Upper lobe of right lung (tissue), 1 donor: ENCODE data around the gene GINS2. TPM values are rescaled to one million over a fixed set of nuclear protein-coding genes. Genes with fewer than 3 reads are reported as not detected.

Experiments used
- ATAC-seq: fragments of 200-7000 bp; cut with Tn5 transposase; one replicate; pipeline ENCODE4 v1.9.1; 2020; ENCODE audit warnings: mild to moderate bottlenecking, moderate library complexity
- DNase-seq: peaks from one replicate; pipeline ENCODE4 v3.0.0-alpha.2; 2020
- H3K27ac ChIP-seq: fragments of 200-600 bp; one replicate; pipeline ENCODE4 v1.8.0; 2022
- H3K27me3 ChIP-seq: fragments of 200-600 bp; one replicate; pipeline ENCODE4 v1.8.0; 2022; ENCODE audit warnings: mild to moderate bottlenecking
- H3K36me3 ChIP-seq: fragments of 200-600 bp; one replicate; pipeline ENCODE4 v1.8.0; 2022
- H3K4me1 ChIP-seq: fragments of 200-600 bp; one replicate; pipeline ENCODE4 v1.8.0; 2022
- H3K4me3 ChIP-seq: fragments of 200-600 bp; one replicate; pipeline ENCODE4 v1.8.0; 2022; ENCODE audit warnings: mild to moderate bottlenecking
- H3K9me3 ChIP-seq: fragments of 200-600 bp; one replicate; pipeline ENCODE4 v1.8.0; 2022
- CTCF ChIP-seq: fragments of 200-600 bp; IDR thresholded peaks from one replicate; pipeline ENCODE4 v1.8.0; 2022; ENCODE audit warnings: antibody characterized with exemption
- intact Hi-C: fragments of 100-400 bp; cut with DNase I; formaldehyde crosslinking; loops from one replicate; pipeline ENCODE4 v1.11.0; 2022
- total RNA-seq: library from RNA; stranded (reverse); fragmentation: NEBNext Ultra II Directional; extraction: Animal tissue kit (Norgen Biotek cat#: 25700); gene quantifications from one replicate; pipeline ENCODE4 v1.2.1, GENCODE V29; 2021
- donor health status: DM: no; HTN: yes; CAD: no; lungs with severe emphysema.

GINS2 gene
- total RNA-seq, 1 donor from 2014 or later, result 0.46 TPM

GRCh38 chr16:85716022-85716679 lies 27.4 kb upstream of the GINS2 start:
- intact Hi-C loops, result no loop called here
- Histone ChIP-seq H3K27ac (no peak overlapping the region), H3K9me3 (no peaks in the 10 kb centered on the region), H3K36me3 (no peaks in the 10 kb centered on the region), H3K4me3 (no peak overlapping the region), H3K27me3 (no peaks in the 10 kb centered on the region), H3K4me1 (peaks cover 3% of the 10 kb centered on the region)
- no peak for TF ChIP-seq CTCF
- ATAC-seq (no peak), DNase-seq (no peak)

GRCh38 chr16:85715169-85716021 lies 26.6 kb upstream of the GINS2 start:
- DNase-seq (no peak), ATAC-seq (no peak)
- H3K4me1 ChIP-seq, result peaks cover 3% of the 10 kb centered on the region
- H3K36me3 ChIP-seq, result no peaks in the 10 kb centered on the region
- no peaks in the 10 kb centered on the region for H3K9me3 ChIP-seq
- no peaks in the 10 kb centered on the region for H3K27me3 ChIP-seq
- intact Hi-C loops, result no loop called here
- TF ChIP-seq CTCF, result no peak
- H3K4me3 ChIP-seq, result no peak overlapping the region
- H3K27ac ChIP-seq, result no peak overlapping the region

- intact Hi-C loops, result no loop called here
- Histone ChIP-seq H3K36me3 (no peaks in the 10 kb centered on the region), H3K4me3 (no peak overlapping the region), H3K27me3 (no peaks in the 10 kb centered on the region), H3K9me3 (no peaks in the 10 kb centered on the region), H3K4me1 (peaks cover 3% of the 10 kb centered on the region), H3K27ac (no peak overlapping the region)
- DNase-seq, result no peak
- no peak for ATAC-seq
- no peak for TF ChIP-seq CTCF
Observed at GRCh38 chr16:85712801-85713200, 24.0 kb upstream of the GINS2 start.

GRCh38 chr16:85711982-85712587 lies 23.3 kb upstream of the GINS2 start:
- TF ChIP-seq CTCF, result no peak
- H3K36me3 ChIP-seq, result no peaks in the 10 kb centered on the region
- no peaks in the 10 kb centered on the region for H3K9me3 ChIP-seq
- DNase-seq (no peak), ATAC-seq (no peak)
- no peaks in the 10 kb centered on the region for H3K27me3 ChIP-seq
- no peak overlapping the region for H3K27ac ChIP-seq
- peaks cover 3% of the 10 kb centered on the region for H3K4me1 ChIP-seq
- no peak overlapping the region for H3K4me3 ChIP-seq
- intact Hi-C loops, result no loop called here

GRCh38 chr16:85710732-85711131 lies 22.0 kb upstream of the GINS2 start:
- Histone ChIP-seq H3K4me1 (no peaks in the 10 kb centered on the region), H3K36me3 (no peaks in the 10 kb centered on the region), H3K9me3 (no peaks in the 10 kb centered on the region), H3K27ac (no peak overlapping the region), H3K4me3 (no peak overlapping the region), H3K27me3 (no peaks in the 10 kb centered on the region)
- no peak for TF ChIP-seq CTCF
- DNase-seq, result no peak
- intact Hi-C loops, result no loop called here
- ATAC-seq, result no peak
